GM23338 (cell line): ENCODE data around the gene NXPH3.

ENCODE experiments used
- CREB1 ChIP-seq: fragments of 250-450 bp; sonication (Bioruptor Pico); IDR thresholded peaks from 2 replicates; pipeline ENCODE4 v1.5.0; 2020; ENCODE audit warnings: low read depth, mild to moderate bottlenecking, moderate library complexity
- CTCF ChIP-seq, 2 experiments: fragments of 200-600 bp in 1 of 2; sonication (generic) in 1 of 2; conservative IDR thresholded peaks; 2 replicates each; pipeline versions ENCODE4 v1.5.1 to v1.6.1; 2016 to 2017; ENCODE audit warnings: antibody characterized with exemption in 2 of 2, low read depth in 2 of 2, mild to moderate bottlenecking in 2 of 2, moderate library complexity in 1 of 2
- ETS1 ChIP-seq: IDR thresholded peaks from 2 replicates; pipeline ENCODE4 v1.6.1; 2016; ENCODE audit warnings: antibody characterized with exemption
- EZH2 ChIP-seq: fragments of 200-600 bp; sonication (generic); IDR thresholded peaks from one replicate; pipeline ENCODE4 v1.8.0; 2017; ENCODE audit warnings: antibody characterized with exemption, mild to moderate bottlenecking, low read depth; ENCODE audit not compliant: unreplicated experiment
- EZH2phosphoT487 ChIP-seq: fragments of 200-600 bp; sonication (generic); IDR thresholded peaks from one replicate; pipeline ENCODE4 v1.8.1; 2018; ENCODE audit warnings: antibody characterized with exemption; ENCODE audit not compliant: unreplicated experiment
- JUNB ChIP-seq: IDR thresholded peaks from one replicate; pipeline ENCODE4 v1.6.1; 2016; ENCODE audit warnings: antibody characterized with exemption; ENCODE audit not compliant: unreplicated experiment
- NANOG ChIP-seq: IDR thresholded peaks from 2 replicates; pipeline ENCODE4 v1.6.1; 2016; ENCODE audit warnings: antibody characterized with exemption, borderline replicate concordance
- POLR2AphosphoS5 ChIP-seq: IDR thresholded peaks from 2 replicates; pipeline ENCODE4 v1.6.1; 2016; ENCODE audit warnings: antibody characterized with exemption, low read depth
- STAT1 ChIP-seq: IDR thresholded peaks from one replicate; pipeline ENCODE4 v1.6.1; 2016; ENCODE audit warnings: antibody characterized with exemption; ENCODE audit not compliant: unreplicated experiment
- ZNF114 ChIP-seq: fragments of 250-450 bp; sonication (Bioruptor Pico); IDR thresholded peaks from 2 replicates; pipeline ENCODE4 v1.5.0; 2020; ENCODE audit warnings: mild to moderate bottlenecking, moderate library complexity
- ZNF462 ChIP-seq: fragments of 250-450 bp; sonication (Bioruptor Pico); IDR thresholded peaks from 2 replicates; pipeline ENCODE4 v1.5.0; 2020; ENCODE audit warnings: mild to moderate bottlenecking, moderate library complexity

- TF ChIP-seq CREB1 (no peak), EZH2 (no peak), CTCF (conservative IDR thresholded peaks at IDR 0.05; ENCODE audit: low read depth in 2 of 2) (0 out of 4 replicates have a peak, but pooled peaks of 1 of the 2 experiments have one; percentile 2), ZNF462 (CRISPR knock-in tag) (no peak), POLR2AphosphoS5 (no peak), EZH2phosphoT487 (no peak), STAT1 (no peak), ETS1 (no peak), NANOG (no peak), ZNF114 (CRISPR knock-in tag) (no peak), JUNB (no peak)
Observed at GRCh38 chr17:49546546-49547535, 28.8 kb upstream of the NXPH3 start.
